Fibroblast of lung (primary cell): ENCODE measurements around the gene RASA1. TPM values are rescaled to one million over a fixed set of nuclear protein-coding genes. Genes with fewer than 3 reads are reported as not detected.

Experiments
- DNase-seq, 2 donors: peaks; one replicate each; pipeline versions ENCODE4 v3.0.0 to v3.0.0-alpha.2; 2010; ENCODE audit warnings: low read depth in 2 of 2
- H2AFZ ChIP-seq: 2 replicates; pipeline ENCODE4 v1.5.1; 2012; ENCODE audit warnings: low read length, control low read depth, inconsistent platforms
- H3K27ac ChIP-seq: 2 replicates; pipeline ENCODE4 v1.5.1; 2011; ENCODE audit warnings: low read length, control low read depth; ENCODE audit not compliant: insufficient read depth
- H3K27me3 ChIP-seq: 2 replicates; pipeline ENCODE4 v1.5.1; 2011; ENCODE audit warnings: mild to moderate bottlenecking, low read length; ENCODE audit not compliant: control insufficient read depth, insufficient read depth
- H3K36me3 ChIP-seq: 2 replicates; pipeline ENCODE4 v1.5.1; 2011; ENCODE audit warnings: low read length; ENCODE audit not compliant: control insufficient read depth, insufficient read depth
- H3K4me1 ChIP-seq: 2 replicates; pipeline ENCODE4 v1.5.1; 2011; ENCODE audit warnings: low read length; ENCODE audit not compliant: control insufficient read depth, insufficient read depth; ENCODE audit errors: extremely low read depth
- H3K4me2 ChIP-seq: 2 replicates; pipeline ENCODE4 v1.5.1; 2011; ENCODE audit warnings: low read length, control low read depth; ENCODE audit not compliant: insufficient read depth; ENCODE audit errors: extremely low read depth
- H3K4me3 ChIP-seq, 4 experiments: fragments of 200-600 bp in 1 of 4; sonication (generic) in 1 of 4; replicated peaks in 1 of 4; 2 replicates each; pipeline ENCODE4 v1.5.1; 2011 to 2016; ENCODE audit warnings: low read length in 4 of 4, low read depth in 3 of 4, mild to moderate bottlenecking in 3 of 4, control low read depth in 2 of 4, inconsistent platforms in 1 of 4, mixed read lengths in 1 of 4; ENCODE audit not compliant: insufficient read depth in 1 of 4; ENCODE audit errors: control extremely low read depth in 1 of 4
- H3K79me2 ChIP-seq: 2 replicates; pipeline ENCODE4 v1.5.1; 2012; ENCODE audit warnings: mild to moderate bottlenecking, low read length, inconsistent platforms; ENCODE audit not compliant: control insufficient read depth, insufficient read depth
- H3K9ac ChIP-seq: 2 replicates; pipeline ENCODE4 v1.5.1; 2011; ENCODE audit warnings: mild to moderate bottlenecking, low read length, control low read depth; ENCODE audit not compliant: insufficient read depth
- H3K9me3 ChIP-seq: 2 replicates; pipeline ENCODE4 v1.5.1; 2012; ENCODE audit warnings: low read depth, low read length; ENCODE audit not compliant: control insufficient read depth, insufficient read depth
- H4K20me1 ChIP-seq: 2 replicates; pipeline ENCODE4 v1.5.1; 2011; ENCODE audit warnings: low read length; ENCODE audit not compliant: control insufficient read depth, insufficient read depth; ENCODE audit errors: extremely low read depth
- CTCF ChIP-seq, 2 donors: IDR thresholded peaks in 1 of 2; conservative IDR thresholded peaks in 1 of 2; 1 replicate in 1 of 2; 2 replicates in 1 of 2; pipeline ENCODE4 v1.5.1; 2011 to 2012; ENCODE audit warnings: low read length in 2 of 2, control low read depth in 1 of 2, inconsistent platforms in 1 of 2, low read depth in 1 of 2, mild to moderate bottlenecking in 1 of 2
- EZH2 ChIP-seq: IDR thresholded peaks from 2 replicates; pipeline ENCODE4 v1.5.1; 2012; ENCODE audit warnings: low read length, control low read depth, mild to moderate bottlenecking; ENCODE audit errors: missing control alignments
- polyA plus RNA-seq, 2 donors: library from polyadenylated mRNA; depleted of rRNA in 1 of 2; stranded (reverse) in 1 of 2; unstranded in 1 of 2; fragments of >200 nt; gene quantifications; 2 replicates each; pipeline ENCODE4 v1.2.1, GENCODE V29; 2011 to 2012; ENCODE audit warnings: missing spikeins in 1 of 2
- total RNA-seq: library from RNA; depleted of rRNA; stranded (reverse); fragments of >200 nt; gene quantifications from 2 replicates; pipeline ENCODE4 v1.2.1, GENCODE V29; 2014

The RASA1 gene
- total and polyA plus RNA-seq, 2 donors (not counting 1 experiment from before 2014, with no cell fraction given) = 45.8 to 66.6 TPM

GRCh38 chr5:87347272-87347671, 79.6 kb downstream of the RASA1 start:
- H2AFZ ChIP-seq = no peak overlapping the region
- DNase-seq = peak in 1 of 2 donors; percentile 59
- H4K20me1 ChIP-seq = no peaks in the 10 kb centered on the region
- no peak overlapping the region for H3K4me3 ChIP-seq
- H3K9me3 ChIP-seq = no peaks in the 10 kb centered on the region
- TF ChIP-seq CTCF (conservative IDR thresholded peaks at IDR 0.05 in 1 of 2, IDR thresholded peaks at IDR 0.05 in 1 of 2; ENCODE audit: low read depth in 1 of 2, low read length in 2 of 2) = no peak
- TF ChIP-seq EZH2 = no peak
- H3K27me3 ChIP-seq = no peaks in the 10 kb centered on the region
- no peak overlapping the region for H3K27ac ChIP-seq
- H3K4me1 ChIP-seq = no peaks in the 10 kb centered on the region
- H3K9ac ChIP-seq = no peak overlapping the region
- H3K79me2 ChIP-seq = no peaks in the 10 kb centered on the region
- peak overlapping the region; percentile 15 for H3K4me2 ChIP-seq
- H3K36me3 ChIP-seq = peaks cover 4% of the 10 kb centered on the region

GRCh38 chr5:87347841-87348240, 80.2 kb downstream of the RASA1 start:
- Histone ChIP-seq H2AFZ (no peak overlapping the region), H3K36me3 (peaks cover 4% of the 10 kb centered on the region), H3K9me3 (no peaks in the 10 kb centered on the region), H3K9ac (no peak overlapping the region), H4K20me1 (no peaks in the 10 kb centered on the region), H3K27ac (no peak overlapping the region), H3K4me2 (no peak overlapping the region), H3K4me3 (no peak overlapping the region), H3K79me2 (no peaks in the 10 kb centered on the region), H3K27me3 (no peaks in the 10 kb centered on the region), H3K4me1 (no peaks in the 10 kb centered on the region)
- no peak for TF ChIP-seq EZH2
- no peak for TF ChIP-seq CTCF (conservative IDR thresholded peaks at IDR 0.05 in 1 of 2, IDR thresholded peaks at IDR 0.05 in 1 of 2; ENCODE audit: low read depth in 1 of 2, low read length in 2 of 2)
- DNase-seq = peak in 1 of 2 donors; percentile 39

GRCh38 chr5:87354496-87354895, 86.8 kb downstream of the RASA1 start:
- Histone ChIP-seq H3K27ac (no peak overlapping the region), H3K4me3 (no peak overlapping the region), H3K27me3 (no peaks in the 10 kb centered on the region), H3K79me2 (no peaks in the 10 kb centered on the region), H3K4me1 (no peaks in the 10 kb centered on the region), H4K20me1 (no peaks in the 10 kb centered on the region), H2AFZ (no peak overlapping the region), H3K4me2 (no peak overlapping the region), H3K36me3 (no peaks in the 10 kb centered on the region), H3K9me3 (no peaks in the 10 kb centered on the region), H3K9ac (no peak overlapping the region)
- no peak for DNase-seq
- TF ChIP-seq CTCF (conservative IDR thresholded peaks at IDR 0.05 in 1 of 2, IDR thresholded peaks at IDR 0.05 in 1 of 2; ENCODE audit: low read depth in 1 of 2, low read length in 2 of 2) (no peak), EZH2 (no peak)
